Mesenchymal stem cell (in vitro differentiated cells and primary cell): Measurements from ENCODE around the gene C14orf180.

Experiments
- DNase-seq: peaks from one replicate; pipeline ENCODE4 v3.0.0-alpha.2; 2013
- H2AFZ ChIP-seq: one replicate; pipeline ENCODE4 v1.6.1; 2013; ENCODE audit warnings: low read depth, mild to moderate bottlenecking, control low read depth, inconsistent platforms, low read length, moderate library complexity
- H2AK5ac ChIP-seq: 2 replicates; pipeline ENCODE4 v1.6.1; 2013; ENCODE audit warnings: low read length, moderate library complexity, mild to moderate bottlenecking, inconsistent platforms; ENCODE audit not compliant: severe bottlenecking
- H2BK120ac ChIP-seq: one replicate; pipeline ENCODE4 v1.6.1; 2013; ENCODE audit warnings: low read depth, mild to moderate bottlenecking, inconsistent platforms, low read length, moderate library complexity
- H2BK12ac ChIP-seq, 2 experiments: one replicate each; pipeline ENCODE4 v1.6.1; 2013; ENCODE audit warnings: inconsistent platforms in 2 of 2, low read length in 2 of 2, mild to moderate bottlenecking in 2 of 2, moderate library complexity in 2 of 2, control low read depth in 1 of 2
- H2BK15ac ChIP-seq: one replicate; pipeline ENCODE4 v1.6.1; 2013; ENCODE audit warnings: mild to moderate bottlenecking, low read depth, inconsistent platforms; ENCODE audit not compliant: poor library complexity, severe bottlenecking
- H2BK5ac ChIP-seq: 2 replicates; pipeline ENCODE4 v1.6.1; 2013; ENCODE audit warnings: low read depth, mild to moderate bottlenecking, low read length, control low read depth, inconsistent platforms; ENCODE audit not compliant: poor library complexity, severe bottlenecking
- H3K14ac ChIP-seq, 2 experiments: one replicate each; pipeline ENCODE4 v1.6.1; 2013; ENCODE audit warnings: inconsistent platforms in 2 of 2, low read length in 2 of 2, control low read depth in 1 of 2, mild to moderate bottlenecking in 1 of 2, moderate library complexity in 1 of 2
- H3K18ac ChIP-seq, 2 experiments: one replicate each; pipeline ENCODE4 v1.6.1; 2013; ENCODE audit warnings: inconsistent platforms in 2 of 2, low read length in 2 of 2, control low read depth in 1 of 2, low read depth in 1 of 2, mild to moderate bottlenecking in 1 of 2
- H3K23ac ChIP-seq, 2 experiments: one replicate each; pipeline ENCODE4 v1.6.1; 2013; ENCODE audit warnings: inconsistent platforms in 2 of 2, low read length in 2 of 2, mild to moderate bottlenecking in 2 of 2, moderate library complexity in 2 of 2, control low read depth in 1 of 2
- H3K27ac ChIP-seq: 2 replicates; pipeline ENCODE4 v1.5.1; 2013; ENCODE audit warnings: mild to moderate bottlenecking, moderate library complexity, low read length, control low read depth, inconsistent platforms; ENCODE audit not compliant: poor library complexity, severe bottlenecking
- H3K27me3 ChIP-seq, 2 experiments: 2 replicates each; pipeline versions ENCODE4 v1.6.1 to v1.7.0; 2013; ENCODE audit warnings: low read length in 2 of 2, mild to moderate bottlenecking in 2 of 2, moderate library complexity in 2 of 2, control low read depth in 1 of 2, inconsistent platforms in 1 of 2; ENCODE audit not compliant: control insufficient read depth in 1 of 2, insufficient read depth in 1 of 2
- H3K36me3 ChIP-seq, 2 experiments: 2 replicates each; pipeline versions ENCODE4 v1.6.1 to v1.7.0; 2013; ENCODE audit warnings: low read length in 2 of 2, control low read depth in 1 of 2, inconsistent platforms in 1 of 2, low read depth in 1 of 2, mild to moderate bottlenecking in 1 of 2; ENCODE audit not compliant: insufficient read depth in 2 of 2, control insufficient read depth in 1 of 2
- H3K4ac ChIP-seq, 2 experiments: one replicate each; pipeline ENCODE4 v1.6.1; 2013; ENCODE audit warnings: inconsistent platforms in 2 of 2, low read length in 2 of 2, mild to moderate bottlenecking in 2 of 2, moderate library complexity in 2 of 2, control low read depth in 1 of 2, low read depth in 1 of 2
- H3K4me1 ChIP-seq: 2 replicates; pipeline ENCODE4 v1.6.1; 2013; ENCODE audit warnings: low read depth, low read length, control low read depth; ENCODE audit not compliant: control insufficient read depth, insufficient read depth
- H3K4me2 ChIP-seq: 2 replicates; pipeline ENCODE4 v1.6.1; 2013; ENCODE audit warnings: low read length, mild to moderate bottlenecking, inconsistent platforms; ENCODE audit not compliant: poor library complexity, severe bottlenecking
- H3K4me3 ChIP-seq, 2 experiments: 2 replicates each; pipeline versions ENCODE4 v1.5.1 to v1.7.0; 2013; ENCODE audit warnings: low read length in 2 of 2, mild to moderate bottlenecking in 2 of 2, control low read depth in 1 of 2, low read depth in 1 of 2; ENCODE audit not compliant: insufficient read depth in 1 of 2
- H3K79me1 ChIP-seq: replicated peaks from 2 replicates; pipeline ENCODE4 v1.6.1; 2013; ENCODE audit warnings: mild to moderate bottlenecking, control low read depth, low read length, inconsistent platforms; ENCODE audit not compliant: poor library complexity, severe bottlenecking
- H3K9ac ChIP-seq: 2 replicates; pipeline ENCODE4 v1.7.0; 2013; ENCODE audit warnings: mild to moderate bottlenecking, low read length, moderate library complexity
- H3K9me3 ChIP-seq: 2 replicates; pipeline ENCODE4 v1.7.0; 2013; ENCODE audit warnings: mild to moderate bottlenecking, low read length; ENCODE audit not compliant: control insufficient read depth
- H4K8ac ChIP-seq: one replicate; pipeline ENCODE4 v1.6.1; 2013; ENCODE audit warnings: inconsistent platforms, mild to moderate bottlenecking, low read length, moderate library complexity
- H4K91ac ChIP-seq: one replicate; pipeline ENCODE4 v1.6.1; 2013; ENCODE audit warnings: mild to moderate bottlenecking, low read length, inconsistent platforms
- WGBS: methylation state at CpG from one replicate; pipeline ENCODE4 v1.1.7; 2013; ENCODE audit warnings: mixed read lengths; 5-methylcytosine and 5-hydroxymethylcytosine counted together

C14orf180 gene

GRCh38 chr14:104545942-104546501 lies 33.5 kb upstream of the C14orf180 start:
- no peak overlapping the region for H3K4me2 ChIP-seq
- no peak overlapping the region for H3K9ac ChIP-seq
- no peaks in the 10 kb centered on the region for H3K79me1 ChIP-seq
- no peak overlapping the region for H2AFZ ChIP-seq
- H2BK120ac ChIP-seq: no peak overlapping the region
- no peak for DNase-seq
- no peak overlapping the region for H2BK12ac ChIP-seq
- H3K4me1 ChIP-seq: no peaks in the 10 kb centered on the region
- H2BK5ac ChIP-seq: no peak overlapping the region
- H3K14ac ChIP-seq: no peak overlapping the region
- no peak overlapping the region for H2BK15ac ChIP-seq
- H3K18ac ChIP-seq: no peak overlapping the region
- H4K91ac ChIP-seq: no peak overlapping the region
- WGBS: 73% methylated on average over 24 of the region's 24 CpGs
- no peak overlapping the region for H4K8ac ChIP-seq
- peaks cover 24 to 56% of the 10 kb centered on the region in 2 experiments for H3K27me3 ChIP-seq
- no peak overlapping the region for H3K4ac ChIP-seq
- no peak overlapping the region for H3K27ac ChIP-seq
- H3K23ac ChIP-seq: no peak overlapping the region
- no peaks in the 10 kb centered on the region for H3K9me3 ChIP-seq
- H3K36me3 ChIP-seq: no peaks in the 10 kb centered on the region
- H2AK5ac ChIP-seq: no peak overlapping the region
- H3K4me3 ChIP-seq: no peak overlapping the region

- H3K9me3 ChIP-seq: no peaks in the 10 kb centered on the region
- H3K4me3 ChIP-seq: no peak overlapping the region
- no peak overlapping the region for H2BK12ac ChIP-seq
- no peak overlapping the region for H2BK15ac ChIP-seq
- peaks cover 24 to 56% of the 10 kb centered on the region in 2 experiments for H3K27me3 ChIP-seq
- H3K9ac ChIP-seq: no peak overlapping the region
- H3K4ac ChIP-seq: no peak overlapping the region
- H3K27ac ChIP-seq: no peak overlapping the region
- no peak overlapping the region for H4K8ac ChIP-seq
- no peak overlapping the region for H2AK5ac ChIP-seq
- H2BK5ac ChIP-seq: no peak overlapping the region
- no peak overlapping the region for H3K14ac ChIP-seq
- WGBS: 87% methylated on average over 19 of the region's 19 CpGs
- H3K36me3 ChIP-seq: no peaks in the 10 kb centered on the region
- H3K79me1 ChIP-seq: no peaks in the 10 kb centered on the region
- no peak for DNase-seq
- H3K4me1 ChIP-seq: no peaks in the 10 kb centered on the region
- H2AFZ ChIP-seq: no peak overlapping the region
- no peak overlapping the region for H3K18ac ChIP-seq
- no peak overlapping the region for H3K4me2 ChIP-seq
- H2BK120ac ChIP-seq: no peak overlapping the region
- no peak overlapping the region for H4K91ac ChIP-seq
- H3K23ac ChIP-seq: no peak overlapping the region
These were observed 32.8 kb upstream of the C14orf180 start for GRCh38 chr14:104546591-104547309.

- Histone ChIP-seq H3K9me3 (no peaks in the 10 kb centered on the region), H3K9ac (no peak overlapping the region), H2BK15ac (no peak overlapping the region), H3K27ac (no peak overlapping the region), H4K91ac (no peak overlapping the region), H3K79me1 (no peaks in the 10 kb centered on the region), H2BK5ac (no peak overlapping the region), H3K4me2 (no peak overlapping the region), H3K4ac (no peak overlapping the region), H3K36me3 (no peaks in the 10 kb centered on the region), H3K14ac (no peak overlapping the region), H3K4me3 (no peak overlapping the region), H4K8ac (no peak overlapping the region), H2BK12ac (no peak overlapping the region), H3K18ac (no peak overlapping the region), H2AK5ac (no peak overlapping the region), H3K27me3 (peaks cover 24 to 53% of the 10 kb centered on the region in 2 experiments), H2BK120ac (no peak overlapping the region), H2AFZ (no peak overlapping the region), H3K4me1 (no peaks in the 10 kb centered on the region), H3K23ac (no peak overlapping the region)
- 85% methylated on average over 18 of the region's 18 CpGs for WGBS
- no peak for DNase-seq
These were observed 32.1 kb upstream of the C14orf180 start for GRCh38 chr14:104547310-104547997.

- Histone ChIP-seq H3K9me3 (no peaks in the 10 kb centered on the region), H4K8ac (no peak overlapping the region), H3K9ac (no peak overlapping the region), H2AFZ (no peak overlapping the region), H3K27me3 (peaks cover 22 to 58% of the 10 kb centered on the region in 2 experiments), H3K4me1 (no peaks in the 10 kb centered on the region), H3K36me3 (no peaks in the 10 kb centered on the region), H2BK5ac (no peak overlapping the region), H3K4me2 (no peak overlapping the region), H3K79me1 (no peaks in the 10 kb centered on the region), H3K4ac (no peak overlapping the region), H2AK5ac (no peak overlapping the region), H3K23ac (no peak overlapping the region), H3K4me3 (no peak overlapping the region), H3K14ac (no peak overlapping the region), H3K27ac (no peak overlapping the region), H2BK15ac (no peak overlapping the region), H4K91ac (no peak overlapping the region), H2BK120ac (no peak overlapping the region), H3K18ac (no peak overlapping the region), H2BK12ac (no peak overlapping the region)
- no peak for DNase-seq
- WGBS: 82% methylated on average over 9 of the region's 14 CpGs
These were observed 31.4 kb upstream of the C14orf180 start for GRCh38 chr14:104547998-104548700.
